Natural killer cell (primary cell): Measurements from ENCODE around the gene TRPM1. TPM values are rescaled to one million over a fixed set of nuclear protein-coding genes. Genes with fewer than 3 reads are reported as not detected.

Source experiments
- ATAC-seq, 3 donors: fragments of 150-1000 bp in 2 of 3; fragments of 200-7000 bp in 1 of 3; cut with Tn5 transposase; 1 replicate in 1 of 3; 2 replicates in 2 of 3; pipeline ENCODE4 v1.10.0; 2021; ENCODE audit warnings: mild to moderate bottlenecking in 2 of 3, moderate library complexity in 2 of 3
- DNase-seq, 2 donors: peaks; one replicate each; pipeline versions ENCODE4 v3.0.0 to v3.0.0-alpha.2; 2013 to 2021; ENCODE audit warnings: mixed read lengths in 1 of 2
- H3K27ac ChIP-seq: one replicate; pipeline ENCODE4 v1.5.1; 2013; ENCODE audit warnings: mild to moderate bottlenecking, low read length
- H3K27me3 ChIP-seq: one replicate; pipeline ENCODE4 v1.6.1; 2013; ENCODE audit warnings: low read length; ENCODE audit not compliant: control insufficient read depth, insufficient read depth
- H3K36me3 ChIP-seq: one replicate; pipeline ENCODE4 v1.6.1; 2013; ENCODE audit warnings: low read length; ENCODE audit not compliant: control insufficient read depth, insufficient read depth
- H3K4me1 ChIP-seq: one replicate; pipeline ENCODE4 v1.6.1; 2013; ENCODE audit warnings: low read length; ENCODE audit not compliant: control insufficient read depth, insufficient read depth
- H3K4me3 ChIP-seq: one replicate; pipeline ENCODE4 v1.5.1; 2013; ENCODE audit warnings: low read length
- H3K9me3 ChIP-seq: one replicate; pipeline ENCODE4 v1.6.1; 2013; ENCODE audit warnings: low read length; ENCODE audit not compliant: control insufficient read depth, insufficient read depth
- H3K27ac Mint-ChIP-seq, 2 donors: one replicate each; pipeline ENCODE4 v1.8.0; 2022; ENCODE audit warnings: mild to moderate bottlenecking in 2 of 2, mixed read lengths in 2 of 2, moderate library complexity in 1 of 2
- H3K27me3 Mint-ChIP-seq, 2 donors: one replicate each; pipeline ENCODE4 v1.8.0; 2022; ENCODE audit warnings: low read depth in 2 of 2, mixed read lengths in 2 of 2
- H3K36me3 Mint-ChIP-seq: one replicate; pipeline ENCODE4 v1.8.0; 2022; ENCODE audit warnings: mixed read lengths
- H3K4me1 Mint-ChIP-seq, 2 donors: one replicate each; pipeline ENCODE4 v1.8.0; 2022; ENCODE audit warnings: mixed read lengths in 2 of 2
- H3K4me3 Mint-ChIP-seq: one replicate; pipeline ENCODE4 v1.8.0; 2022; ENCODE audit warnings: mild to moderate bottlenecking, moderate library complexity, mixed read lengths
- H3K9me3 Mint-ChIP-seq, 2 donors: one replicate each; pipeline ENCODE4 v1.8.0; 2022; ENCODE audit warnings: mixed read lengths in 2 of 2
- WGBS: methylation state at CpG from one replicate; pipeline ENCODE4 v1.1.7; 2013; ENCODE audit warnings: missing lambda C conversion rate; ENCODE audit not compliant: insufficient coverage; 5-methylcytosine and 5-hydroxymethylcytosine counted together
- intact Hi-C: fragments of 100-400 bp; cut with micrococcal nuclease; formaldehyde crosslinking; loops from one replicate; pipeline ENCODE4 v1.14.2; 2022
- total RNA-seq, 4 donors: library from RNA; stranded (reverse); fragments of 120-200 nt in 1 of 4; gene quantifications; one replicate each; pipeline versions ENCODE4 v1.2.3 to v1.2.4, GENCODE V29; 2013 to 2022
- TF ChIP-seq, protein P1 (sequence below): fragments of 200-600 bp; IDR thresholded peaks from one replicate; pipeline ENCODE4 v1.8.0; 2022; ENCODE audit warnings: antibody characterized with exemption

The TRPM1 gene
- total RNA-seq, 3 donors from 2014 or later (not counting 1 experiment from before 2014, with no cell fraction given): not detected

DNA sequence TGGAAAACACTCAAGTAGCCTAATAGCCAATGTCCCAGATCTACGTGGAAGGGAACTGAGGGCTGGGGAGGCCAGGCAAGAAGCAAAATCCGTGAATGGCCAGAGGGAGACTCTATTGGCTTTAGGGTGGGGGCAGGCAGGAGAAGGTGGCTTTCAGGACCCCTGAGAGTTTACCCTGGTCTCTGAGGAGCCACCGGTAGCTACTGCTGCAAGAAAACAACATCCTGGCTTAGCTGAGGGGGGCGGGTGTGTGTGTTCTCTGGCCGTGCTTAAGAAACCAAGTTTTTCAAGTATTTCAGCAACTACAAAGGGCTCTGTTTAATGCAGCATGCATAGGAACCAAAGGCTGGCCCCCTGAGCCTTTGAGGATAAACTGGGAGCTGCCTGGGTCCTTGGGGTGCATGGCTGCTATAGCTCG is 47.6 kb upstream of the TRPM1 start:
- Mint-ChIP-seq H3K36me3 (no peaks in the 10 kb centered on the region), H3K27ac (no peak overlapping the region), H3K27me3 (peaks cover 0 to 6% of the 10 kb centered on the region in 2 donors), H3K9me3 (no peaks in the 10 kb centered on the region), H3K4me1 (no peaks in the 10 kb centered on the region), H3K4me3 (no peak overlapping the region)
- no peak for DNase-seq
- Histone ChIP-seq H3K4me3 (no peak overlapping the region), H3K4me1 (no peaks in the 10 kb centered on the region), H3K27ac (no peak overlapping the region), H3K27me3 (no peaks in the 10 kb centered on the region), H3K36me3 (no peaks in the 10 kb centered on the region), H3K9me3 (no peaks in the 10 kb centered on the region)
- 68% methylated on average over 6 of the region's 6 CpGs for WGBS
- no peak for ATAC-seq
- TF ChIP-seq, protein P1, sequence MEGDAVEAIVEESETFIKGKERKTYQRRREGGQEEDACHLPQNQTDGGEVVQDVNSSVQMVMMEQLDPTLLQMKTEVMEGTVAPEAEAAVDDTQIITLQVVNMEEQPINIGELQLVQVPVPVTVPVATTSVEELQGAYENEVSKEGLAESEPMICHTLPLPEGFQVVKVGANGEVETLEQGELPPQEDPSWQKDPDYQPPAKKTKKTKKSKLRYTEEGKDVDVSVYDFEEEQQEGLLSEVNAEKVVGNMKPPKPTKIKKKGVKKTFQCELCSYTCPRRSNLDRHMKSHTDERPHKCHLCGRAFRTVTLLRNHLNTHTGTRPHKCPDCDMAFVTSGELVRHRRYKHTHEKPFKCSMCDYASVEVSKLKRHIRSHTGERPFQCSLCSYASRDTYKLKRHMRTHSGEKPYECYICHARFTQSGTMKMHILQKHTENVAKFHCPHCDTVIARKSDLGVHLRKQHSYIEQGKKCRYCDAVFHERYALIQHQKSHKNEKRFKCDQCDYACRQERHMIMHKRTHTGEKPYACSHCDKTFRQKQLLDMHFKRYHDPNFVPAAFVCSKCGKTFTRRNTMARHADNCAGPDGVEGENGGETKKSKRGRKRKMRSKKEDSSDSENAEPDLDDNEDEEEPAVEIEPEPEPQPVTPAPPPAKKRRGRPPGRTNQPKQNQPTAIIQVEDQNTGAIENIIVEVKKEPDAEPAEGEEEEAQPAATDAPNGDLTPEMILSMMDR: no peak
- intact Hi-C loops: no loop called here

GRCh38 chr15:31148297-31149087 is 47.0 kb upstream of the TRPM1 start:
- no peaks in the 10 kb centered on the region for H3K4me1 ChIP-seq
- Mint-ChIP-seq H3K36me3 (no peaks in the 10 kb centered on the region), H3K4me1 (no peaks in the 10 kb centered on the region), H3K27me3 (peaks cover 0 to 6% of the 10 kb centered on the region in 2 donors), H3K9me3 (no peaks in the 10 kb centered on the region), H3K4me3 (no peak overlapping the region), H3K27ac (no peak overlapping the region)
- no peaks in the 10 kb centered on the region for H3K36me3 ChIP-seq
- intact Hi-C loops: no loop called here
- no peaks in the 10 kb centered on the region for H3K27me3 ChIP-seq
- 76% methylated on average over 8 of the region's 13 CpGs for WGBS
- no peaks in the 10 kb centered on the region for H3K9me3 ChIP-seq
- H3K4me3 ChIP-seq: no peak overlapping the region
- no peak for ATAC-seq
- no peak overlapping the region for H3K27ac ChIP-seq
- TF ChIP-seq, protein P1: no peak
- no peak for DNase-seq

DNA sequence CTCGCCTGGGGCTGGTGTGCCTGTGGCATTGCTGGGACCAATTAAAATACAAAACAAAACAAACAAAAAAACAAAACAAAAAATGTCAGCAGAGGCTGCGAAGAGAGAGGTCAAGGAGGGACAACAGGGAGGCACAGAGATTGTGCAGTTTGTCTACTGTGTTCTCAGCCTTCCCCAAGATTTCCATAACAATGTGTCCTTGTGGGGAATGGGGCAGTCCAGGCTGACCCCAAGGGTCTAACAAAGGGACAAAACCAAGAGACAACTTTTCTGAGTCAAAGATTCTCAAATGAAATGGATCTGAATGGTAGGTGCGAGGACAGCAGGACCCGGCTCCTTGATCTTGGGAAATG is 46.4 kb upstream of the TRPM1 start:
- H3K27me3 Mint-ChIP-seq: peaks cover 0 to 6% of the 10 kb centered on the region in 2 donors

More for the DNA sequence above, 46.4 kb upstream of the TRPM1 start:
- 90% methylated on average over 4 of the region's 4 CpGs for WGBS
- ATAC-seq: no peak
- H3K4me1 Mint-ChIP-seq: no peaks in the 10 kb centered on the region
- H3K36me3 Mint-ChIP-seq: no peaks in the 10 kb centered on the region
- Histone ChIP-seq H3K9me3 (no peaks in the 10 kb centered on the region), H3K36me3 (no peaks in the 10 kb centered on the region), H3K4me1 (no peaks in the 10 kb centered on the region), H3K27me3 (no peaks in the 10 kb centered on the region), H3K27ac (no peak overlapping the region), H3K4me3 (no peak overlapping the region)
- H3K27ac Mint-ChIP-seq: no peak overlapping the region
- TF ChIP-seq, protein P1: no peak
- intact Hi-C loops: no loop called here
- DNase-seq: no peak
- H3K9me3 Mint-ChIP-seq: no peaks in the 10 kb centered on the region
- H3K4me3 Mint-ChIP-seq: no peak overlapping the region
